Calu3 (cell line): ENCODE results near the gene SERPINB3. TPM values are rescaled to one million over a fixed set of nuclear protein-coding genes. Genes with fewer than 3 reads are reported as not detected.

Source experiments
- BruUV-seq: library from RNA; stranded (reverse); fragments of 400-500 nt; replicated peaks from 2 replicates; lab custom pipeline; 2021; lab: Mats Ljungman, UMichigan
- CTCF ChIA-PET: fragments of 300-600 bp; sonication (Branson Sonifier 250); formaldehyde crosslinking; loops from one replicate; lab custom pipeline; 2022; ENCODE audit warnings: antibody characterized with exemption; lab: Charles Lee
- DNase-seq: peaks from one replicate; pipeline ENCODE4 v3.0.0; 2022
- H3K27ac Mint-ChIP-seq: one replicate; pipeline ENCODE4 v1.8.0; 2022; ENCODE audit warnings: mixed read lengths; ENCODE audit not compliant: unreplicated experiment
- H3K27me3 Mint-ChIP-seq: one replicate; pipeline ENCODE4 v1.8.0; 2022; ENCODE audit warnings: mixed read lengths; ENCODE audit not compliant: unreplicated experiment
- H3K36me3 Mint-ChIP-seq: one replicate; pipeline ENCODE4 v1.8.0; 2022; ENCODE audit warnings: mild to moderate bottlenecking, moderate library complexity, mixed read lengths; ENCODE audit not compliant: insufficient read depth, unreplicated experiment
- H3K4me1 Mint-ChIP-seq: one replicate; pipeline ENCODE4 v1.8.0; 2022; ENCODE audit warnings: mild to moderate bottlenecking, low read depth, mixed read lengths; ENCODE audit not compliant: unreplicated experiment
- H3K4me3 Mint-ChIP-seq: one replicate; pipeline ENCODE4 v1.8.0; 2022; ENCODE audit warnings: mild to moderate bottlenecking, low read depth, moderate library complexity, mixed read lengths; ENCODE audit not compliant: unreplicated experiment
- H3K9me3 Mint-ChIP-seq: one replicate; pipeline ENCODE4 v1.8.0; 2022; ENCODE audit warnings: low read depth, mixed read lengths; ENCODE audit not compliant: unreplicated experiment
- intact Hi-C: fragments of 100-400 bp; cut with micrococcal nuclease; formaldehyde crosslinking; loops from one replicate; pipeline ENCODE4 v1.10.0; 2022; ENCODE audit not compliant: unreplicated experiment
- total RNA-seq: library from RNA; stranded (reverse); gene quantifications from 2 replicates; pipeline ENCODE4 v1.2.3, GENCODE V29; 2022
- TF ChIP-seq, protein P1 (sequence below): fragments of 200-600 bp; IDR thresholded peaks from one replicate; pipeline ENCODE4 v1.8.0; 2022; ENCODE audit warnings: antibody characterized with exemption; ENCODE audit not compliant: unreplicated experiment

SERPINB3 gene
- total RNA-seq, 1 experiment from 2014 or later, result 0.68 TPM

DNA sequence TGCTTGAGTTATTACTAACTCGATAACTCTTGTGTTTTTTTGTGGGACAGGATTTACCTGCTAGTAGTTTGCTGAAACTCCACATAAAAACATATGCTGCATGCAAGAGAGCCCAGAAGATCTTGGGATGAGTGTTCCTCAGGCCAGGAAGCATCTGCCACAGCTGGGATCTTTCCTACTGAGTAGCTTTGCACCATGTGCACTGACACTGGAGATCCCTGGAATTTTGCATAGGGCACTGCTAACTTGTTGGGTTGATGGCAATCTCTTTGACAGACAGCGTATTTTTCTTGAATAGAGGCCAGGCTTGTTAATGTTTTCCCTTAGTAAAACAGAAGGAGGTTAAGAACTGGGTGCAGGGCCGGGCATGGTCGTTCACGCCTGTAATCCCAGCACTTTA is 40.3 kb upstream of the SERPINB3 start:
- DNase-seq, result no peak
- no TSS peak for BruUV-seq
- H3K27me3 Mint-ChIP-seq, result no peaks in the 10 kb centered on the region
- intact Hi-C loops, result no loop called here
- H3K4me3 Mint-ChIP-seq, result no peak overlapping the region
- CTCF ChIA-PET, result no interaction called here
- H3K36me3 Mint-ChIP-seq, result no peaks in the 10 kb centered on the region
- H3K9me3 Mint-ChIP-seq, result no peaks in the 10 kb centered on the region
- H3K27ac Mint-ChIP-seq, result no peak overlapping the region
- TF ChIP-seq, protein P1, sequence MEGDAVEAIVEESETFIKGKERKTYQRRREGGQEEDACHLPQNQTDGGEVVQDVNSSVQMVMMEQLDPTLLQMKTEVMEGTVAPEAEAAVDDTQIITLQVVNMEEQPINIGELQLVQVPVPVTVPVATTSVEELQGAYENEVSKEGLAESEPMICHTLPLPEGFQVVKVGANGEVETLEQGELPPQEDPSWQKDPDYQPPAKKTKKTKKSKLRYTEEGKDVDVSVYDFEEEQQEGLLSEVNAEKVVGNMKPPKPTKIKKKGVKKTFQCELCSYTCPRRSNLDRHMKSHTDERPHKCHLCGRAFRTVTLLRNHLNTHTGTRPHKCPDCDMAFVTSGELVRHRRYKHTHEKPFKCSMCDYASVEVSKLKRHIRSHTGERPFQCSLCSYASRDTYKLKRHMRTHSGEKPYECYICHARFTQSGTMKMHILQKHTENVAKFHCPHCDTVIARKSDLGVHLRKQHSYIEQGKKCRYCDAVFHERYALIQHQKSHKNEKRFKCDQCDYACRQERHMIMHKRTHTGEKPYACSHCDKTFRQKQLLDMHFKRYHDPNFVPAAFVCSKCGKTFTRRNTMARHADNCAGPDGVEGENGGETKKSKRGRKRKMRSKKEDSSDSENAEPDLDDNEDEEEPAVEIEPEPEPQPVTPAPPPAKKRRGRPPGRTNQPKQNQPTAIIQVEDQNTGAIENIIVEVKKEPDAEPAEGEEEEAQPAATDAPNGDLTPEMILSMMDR, result no peak
- H3K4me1 Mint-ChIP-seq, result no peaks in the 10 kb centered on the region

DNA sequence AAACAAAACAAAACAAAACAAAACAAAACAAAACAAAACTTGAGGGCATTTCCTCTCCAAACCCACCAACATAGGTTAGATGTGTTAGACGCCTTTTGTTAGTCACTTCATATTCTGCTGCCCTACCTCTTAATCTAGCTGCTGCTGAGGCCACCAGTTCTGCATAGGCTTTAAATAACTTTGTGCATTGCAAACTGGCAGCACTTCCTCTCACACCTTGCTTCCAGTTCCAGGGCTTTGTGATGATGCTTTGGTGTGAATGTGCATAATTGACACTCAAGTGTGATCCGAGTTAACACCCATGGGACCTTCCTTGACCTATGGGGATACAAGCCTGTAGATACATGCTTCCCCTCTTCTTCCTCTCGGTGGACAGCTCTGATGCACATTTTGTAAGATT is 38.8 kb upstream of the SERPINB3 start:
- Mint-ChIP-seq H3K4me1 (no peaks in the 10 kb centered on the region), H3K36me3 (no peaks in the 10 kb centered on the region), H3K9me3 (no peaks in the 10 kb centered on the region), H3K4me3 (no peak overlapping the region), H3K27ac (no peak overlapping the region), H3K27me3 (no peaks in the 10 kb centered on the region)
- intact Hi-C loops, result no loop called here
- BruUV-seq, result no TSS peak
- CTCF ChIA-PET, result no interaction called here
- DNase-seq, result no peak
- TF ChIP-seq, protein P1, result no peak

DNA sequence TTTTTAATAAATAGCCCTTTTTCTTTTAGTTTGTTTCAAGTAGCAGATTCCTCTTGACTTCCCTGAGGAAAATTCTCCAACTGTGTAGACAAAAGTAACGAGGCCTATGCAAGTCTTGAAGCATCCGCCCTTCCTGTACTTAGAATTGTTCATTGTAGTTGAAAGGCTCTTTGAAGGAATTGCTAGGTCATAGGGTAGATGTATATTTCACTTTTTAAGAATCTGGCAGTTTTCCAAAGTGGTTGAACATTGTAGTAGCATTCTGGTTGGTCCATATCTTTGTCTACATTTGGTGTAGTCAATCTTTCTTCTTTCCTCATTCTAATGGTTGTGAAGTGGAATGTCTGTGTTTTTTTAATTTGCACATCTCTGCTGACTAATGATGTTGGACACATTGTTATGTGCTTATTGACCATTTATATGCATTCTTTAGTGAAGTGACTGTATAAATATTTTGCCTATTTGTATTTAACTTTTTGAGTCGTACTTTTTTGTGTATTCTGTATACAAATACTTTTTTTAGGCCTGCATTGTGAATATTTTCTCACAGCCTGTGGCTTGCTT is 35.5 kb upstream of the SERPINB3 start:
- no peak overlapping the region for H3K4me3 Mint-ChIP-seq
- H3K36me3 Mint-ChIP-seq, result no peaks in the 10 kb centered on the region
- H3K27me3 Mint-ChIP-seq, result no peaks in the 10 kb centered on the region
- TF ChIP-seq, protein P1, result no peak
- peaks cover 6% of the 10 kb centered on the region for H3K9me3 Mint-ChIP-seq
- intact Hi-C loops, result no loop called here
- no TSS peak for BruUV-seq
- DNase-seq, result no peak
- CTCF ChIA-PET, result no interaction called here
- no peaks in the 10 kb centered on the region for H3K4me1 Mint-ChIP-seq
- no peak overlapping the region for H3K27ac Mint-ChIP-seq

DNA sequence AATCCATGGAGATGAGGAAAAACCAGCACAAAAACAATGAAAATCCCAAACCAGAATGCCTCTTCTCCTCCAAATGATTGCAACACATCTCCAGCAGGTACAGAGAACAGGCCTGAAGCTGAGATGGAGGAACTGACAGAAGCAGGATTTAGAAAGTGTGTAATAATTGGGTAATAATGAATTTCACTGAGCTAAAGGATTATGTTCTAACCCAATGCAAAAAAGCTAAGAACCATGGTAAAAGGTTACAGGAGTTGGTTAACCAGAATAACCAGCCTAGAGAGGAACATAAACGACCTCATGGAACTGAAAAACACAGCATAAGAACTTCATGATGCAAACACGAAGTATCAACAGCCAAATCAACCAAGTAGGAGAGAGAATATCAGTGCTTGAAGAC is 27.4 kb upstream of the SERPINB3 start:
- TF ChIP-seq, protein P1, result no peak
- Mint-ChIP-seq H3K4me3 (no peak overlapping the region), H3K4me1 (peaks cover 13% of the 10 kb centered on the region), H3K9me3 (peaks cover 8% of the 10 kb centered on the region), H3K27me3 (no peaks in the 10 kb centered on the region), H3K36me3 (no peaks in the 10 kb centered on the region), H3K27ac (no peak overlapping the region)
- BruUV-seq, result no TSS peak
- DNase-seq, result no peak
- intact Hi-C loops, result no loop called here
- CTCF ChIA-PET, result no interaction called here
